HepG2 (cell line): Measurements from ENCODE around the gene CHST4. TPM values are rescaled to one million over a fixed set of nuclear protein-coding genes. Genes with fewer than 3 reads are reported as not detected.

ENCODE experiments used
- ATAC-seq: fragments of 200-7000 bp; cut with Tn5 transposase; 3 replicates; pipeline ENCODE4 v1.9.1; 2020; ENCODE audit warnings: mild to moderate bottlenecking, moderate library complexity
- BruUV-seq: library from RNA; stranded (reverse); fragments of 400-500 nt; replicated peaks from 2 replicates; lab custom pipeline; 2021; lab: Mats Ljungman, UMichigan
- CTCF ChIA-PET: fragments of 300-600 bp; formaldehyde crosslinking; extraction: SDS; loops from one replicate; lab custom pipeline; 2021; ENCODE audit warnings: low total read pairs, inconsistent platforms, low intra/inter-chr PET ratio; lab: Yijun Ruan, JAX
- POLR2A ChIA-PET: fragments of 350-600 bp; sonication (Branson Sonifier 250); formaldehyde crosslinking; loops from one replicate; lab custom pipeline; 2020; ENCODE audit warnings: antibody characterized with exemption, inconsistent platforms; lab: Yijun Ruan, JAX
- DNase-seq: peaks from one replicate; pipeline ENCODE4 v3.0.0-alpha.2; 2015; ENCODE audit warnings: low spot score
- FAIRE-seq: peaks from 3 replicates; lab custom pipeline; 2011; peaks lifted over from hg19 to GRCh38; lab: Jason Lieb, UNC
- H2AFZ ChIP-seq: one replicate; pipeline ENCODE4 v1.6.1; 2011; ENCODE audit warnings: low read length, inconsistent platforms
- H3K27ac ChIP-seq: fragments of 300-600 bp; 3 replicates; pipeline ENCODE4 v1.8.0; 2011; ENCODE audit warnings: mixed run types, mild to moderate bottlenecking, mixed read lengths, low read length, inconsistent platforms; ENCODE audit not compliant: insufficient read depth; ENCODE audit errors: extremely low read length
- H3K27me3 ChIP-seq, 2 experiments: fragments of 200-600 bp in 1 of 2; 2 replicates in 1 of 2; 3 replicates in 1 of 2; pipeline versions ENCODE4 v1.6.0 to v1.8.0; 2011; ENCODE audit warnings: low read length in 2 of 2, mild to moderate bottlenecking in 2 of 2, moderate library complexity in 2 of 2, inconsistent platforms in 1 of 2; ENCODE audit not compliant: insufficient read depth in 2 of 2, control insufficient read depth in 1 of 2
- H3K36me3 ChIP-seq, 2 experiments: fragments of 200-600 bp in 1 of 2; replicated peaks in 1 of 2; 2 replicates in 1 of 2; 3 replicates in 1 of 2; pipeline versions ENCODE4 v1.5.1 to v1.8.0; 2011; ENCODE audit warnings: low read length in 2 of 2, inconsistent platforms in 1 of 2; ENCODE audit not compliant: insufficient read depth in 2 of 2, control insufficient read depth in 1 of 2
- H3K4me1 ChIP-seq: 2 replicates; pipeline ENCODE4 v1.5.1; 2012; ENCODE audit warnings: low read length, inconsistent platforms; ENCODE audit not compliant: insufficient read depth
- H3K4me2 ChIP-seq: 2 replicates; pipeline ENCODE4 v1.6.0; 2011; ENCODE audit warnings: low read depth, low read length, inconsistent platforms
- H3K4me3 ChIP-seq, 3 experiments: fragments of 200-600 bp in 1 of 3; sonication (generic), shearing (Covaris generic) in 1 of 3; replicated peaks in 1 of 3; 2 replicates each; pipeline ENCODE4 v1.5.1; 2011 to 2016; ENCODE audit warnings: low read length in 3 of 3, inconsistent platforms in 2 of 3, low read depth in 2 of 3, mild to moderate bottlenecking in 2 of 3, control low read depth in 1 of 3, mixed read lengths in 1 of 3; ENCODE audit not compliant: insufficient read depth in 1 of 3
- H3K79me2 ChIP-seq: one replicate; pipeline ENCODE4 v1.6.1; 2011; ENCODE audit warnings: low read length, inconsistent platforms; ENCODE audit not compliant: insufficient read depth
- H3K9ac ChIP-seq: 2 replicates; pipeline ENCODE4 v1.6.0; 2011; ENCODE audit warnings: mild to moderate bottlenecking, low read depth, low read length, inconsistent platforms; ENCODE audit not compliant: insufficient read depth
- H3K9me3 ChIP-seq: 2 replicates; pipeline ENCODE4 v1.5.1; 2012; ENCODE audit warnings: mild to moderate bottlenecking, low read length
- H4K20me1 ChIP-seq: 2 replicates; pipeline ENCODE4 v1.6.0; 2011; ENCODE audit warnings: inconsistent platforms, mild to moderate bottlenecking, low read length, moderate library complexity; ENCODE audit not compliant: insufficient read depth
- AHR ChIP-seq: IDR thresholded peaks from 2 replicates; pipeline ENCODE4 v1.6.1; 2018; ENCODE audit warnings: missing genetic modification reagents, missing compliant biosample characterization
- FOXO1 ChIP-seq: sonication (generic); formaldehyde crosslinking; IDR thresholded peaks from 2 replicates; pipeline ENCODE4 v1.4.0; 2020; ENCODE audit warnings: missing genetic modification reagents
- HOXD1 ChIP-seq: sonication (generic); formaldehyde crosslinking; IDR thresholded peaks from 2 replicates; pipeline ENCODE4 v1.5.0; 2020; ENCODE audit warnings: missing genetic modification reagents
- KDM4B ChIP-seq: sonication (generic); formaldehyde crosslinking; IDR thresholded peaks from 2 replicates; pipeline ENCODE4 v1.4.0; 2020; ENCODE audit warnings: missing genetic modification reagents
- KDM5A ChIP-seq: fragments of 200-600 bp; sonication (generic); IDR thresholded peaks from 2 replicates; pipeline ENCODE4 v1.7.0; 2018; ENCODE audit warnings: antibody characterized with exemption, mild to moderate bottlenecking, low read length, borderline replicate concordance
- MTF2 ChIP-seq: sonication (generic); formaldehyde crosslinking; IDR thresholded peaks from 2 replicates; pipeline ENCODE4 v1.5.0; 2020; ENCODE audit warnings: missing genetic modification reagents, borderline replicate concordance
- NCOA1 ChIP-seq: sonication (generic); formaldehyde crosslinking; IDR thresholded peaks from 2 replicates; pipeline ENCODE4 v1.9.0; 2021; ENCODE audit warnings: missing genetic modification reagents
- SETDB1 ChIP-seq: sonication (generic); formaldehyde crosslinking; IDR thresholded peaks from 2 replicates; pipeline ENCODE4 v1.5.1; 2020; ENCODE audit warnings: missing genetic modification reagents, mild to moderate bottlenecking, borderline replicate concordance
- TFAP4 ChIP-seq: sonication (generic); IDR thresholded peaks from 2 replicates; pipeline ENCODE4 v1.6.1; 2016; ENCODE audit warnings: low read depth, borderline replicate concordance
- ZBTB37 ChIP-seq: sonication (generic); formaldehyde crosslinking; IDR thresholded peaks from 2 replicates; pipeline ENCODE4 v1.4.0; 2020; ENCODE audit warnings: mild to moderate bottlenecking, missing genetic modification reagents
- ZC3H4 ChIP-seq: sonication (generic); formaldehyde crosslinking; IDR thresholded peaks from 2 replicates; pipeline ENCODE4 v1.4.0; 2020; ENCODE audit warnings: missing genetic modification reagents, borderline replicate concordance
- ZNF235 ChIP-seq: sonication (generic); formaldehyde crosslinking; IDR thresholded peaks from 2 replicates; pipeline ENCODE4 v1.8.1; 2023; ENCODE audit warnings: mild to moderate bottlenecking, missing genetic modification reagents, borderline replicate concordance
- ZNF263 ChIP-seq: sonication (generic); formaldehyde crosslinking; IDR thresholded peaks from 2 replicates; pipeline ENCODE4 v1.4.0; 2020; ENCODE audit warnings: missing genetic modification reagents
- ZNF33A ChIP-seq: sonication (generic); formaldehyde crosslinking; IDR thresholded peaks from 2 replicates; pipeline ENCODE4 v1.5.1; 2020; ENCODE audit warnings: missing genetic modification reagents, mild to moderate bottlenecking, moderate library complexity, borderline replicate concordance
- ZNF484 ChIP-seq: sonication (generic); formaldehyde crosslinking; IDR thresholded peaks from 2 replicates; pipeline ENCODE4 v1.5.1; 2020; ENCODE audit warnings: mild to moderate bottlenecking, low read depth, missing genetic modification reagents, borderline replicate concordance
- ZNF546 ChIP-seq: sonication (generic); formaldehyde crosslinking; conservative IDR thresholded peaks from 2 replicates; pipeline ENCODE4 v1.8.1; 2023; ENCODE audit warnings: mild to moderate bottlenecking, missing genetic modification reagents
- WGBS: methylation state at CpG from one replicate; pipeline ENCODE4 v1.1.6; 2017; ENCODE audit warnings: low lambda C conversion rate; 5-methylcytosine and 5-hydroxymethylcytosine counted together
- in situ Hi-C: cut with HindIII; loops from 2 replicates; pipeline ENCODE4 v1.10.0; 2017; ENCODE audit warnings: low pct_unique_long_range_greater_than_20kb; ENCODE audit not compliant: extremely low pct_ligation_motif_present
- intact Hi-C: fragments of 100-400 bp; cut with micrococcal nuclease; formaldehyde crosslinking; loops from one replicate; pipeline ENCODE4 v1.10.0; 2022; ENCODE audit not compliant: unreplicated experiment
- polyA plus RNA-seq, 8 experiments: library from polyadenylated mRNA; depleted of rRNA in 3 of 8; stranded (reverse) in 7 of 8; unstranded in 1 of 8; fragments of >200 nt; fragmentation: Illumina TruSeq in 4 of 8; extraction: Trizol in 4 of 8; gene quantifications; 2 replicates each; pipeline versions ENCODE4 v1.2.1 to v1.2.3, GENCODE V29; 2011 to 2016; ENCODE audit warnings: low read depth in 4 of 8, missing spikeins in 1 of 8, mixed read lengths in 1 of 8; ENCODE audit not compliant: insufficient read depth in 1 of 8
- total RNA-seq, 5 experiments: library from RNA; depleted of rRNA; stranded (reverse); fragments of >200 nt; fragmentation: Illumina TruSeq; extraction: Trizol; gene quantifications; 2 replicates each; pipeline ENCODE4 v1.2.3, GENCODE V29; 2016; ENCODE audit warnings: low read depth in 1 of 5
- TF ChIP-seq, protein P1 (sequence below): sonication (generic); formaldehyde crosslinking; IDR thresholded peaks from 2 replicates; pipeline ENCODE4 v1.4.0; 2020; ENCODE audit warnings: mild to moderate bottlenecking, missing genetic modification reagents
- TF ChIP-seq, protein P2 (sequence below): sonication (generic); formaldehyde crosslinking; IDR thresholded peaks from 2 replicates; pipeline ENCODE4 v1.4.0; 2020; ENCODE audit warnings: missing genetic modification reagents

The CHST4 gene
- total and polyA plus RNA-seq, 2 of the 13 experiments (the other 11 are each of a cell fraction or from before 2014, with no cell fraction given): not detected

- FAIRE-seq (no peak), DNase-seq (no peak), ATAC-seq (no peak)
- ChIA-PET CTCF (no interaction called here), POLR2A (interaction anchor here (0.8 to 6.8 kb wide), 8 partner anchors 8 to 123 kb away, joined by 3 to 93 read pairs (median 16); partner anchors contain the start of genes TAT and ZNF23)
- Histone ChIP-seq H3K27me3 (no peaks in the 10 kb centered on the region), H3K4me3 (peak overlapping the region in 2 of 3 experiments; percentile 25 to 35; a peak in 5 of 6 replicates), H3K79me2 (no peaks in the 10 kb centered on the region), H3K4me2 (peak overlapping the region; percentile 59), H2AFZ (no peak overlapping the region), H4K20me1 (no peaks in the 10 kb centered on the region), H3K36me3 (no peaks in the 10 kb centered on the region), H3K27ac (peak overlapping the region; percentile 90), H3K4me1 (peaks cover 78% of the 10 kb centered on the region), H3K9me3 (no peaks in the 10 kb centered on the region), H3K9ac (peak overlapping the region; percentile 59)
- BruUV-seq: no TSS peak
- in situ Hi-C loops (no loop called here), intact Hi-C loops (loop anchor here (1.0 kb wide), 2 partner anchors 9 to 11 kb away; no protein-coding TSS in a partner anchor)
- 57% methylated on average over 3 of the region's 3 CpGs for WGBS
- TF ChIP-seq AHR (no peak), KDM4B (no peak), NCOA1 (CRISPR knock-in tag) (no peak), SETDB1 (no peak), ZNF546 (CRISPR knock-in tag) (no peak), ZNF484 (CRISPR knock-in tag) (no peak), KDM5A (no peak), ZC3H4 (CRISPR knock-in tag) (no peak), MTF2 (CRISPR knock-in tag) (no peak), ZNF33A (CRISPR knock-in tag) (no peak), ZNF235 (CRISPR knock-in tag) (no peak), ZNF263 (CRISPR knock-in tag) (no peak), FOXO1 (CRISPR knock-in tag) (no peak), TFAP4 (no peak), HOXD1 (CRISPR knock-in tag) (no peak), ZBTB37 (CRISPR knock-in tag) (no peak)
- TF ChIP-seq, protein P1, sequence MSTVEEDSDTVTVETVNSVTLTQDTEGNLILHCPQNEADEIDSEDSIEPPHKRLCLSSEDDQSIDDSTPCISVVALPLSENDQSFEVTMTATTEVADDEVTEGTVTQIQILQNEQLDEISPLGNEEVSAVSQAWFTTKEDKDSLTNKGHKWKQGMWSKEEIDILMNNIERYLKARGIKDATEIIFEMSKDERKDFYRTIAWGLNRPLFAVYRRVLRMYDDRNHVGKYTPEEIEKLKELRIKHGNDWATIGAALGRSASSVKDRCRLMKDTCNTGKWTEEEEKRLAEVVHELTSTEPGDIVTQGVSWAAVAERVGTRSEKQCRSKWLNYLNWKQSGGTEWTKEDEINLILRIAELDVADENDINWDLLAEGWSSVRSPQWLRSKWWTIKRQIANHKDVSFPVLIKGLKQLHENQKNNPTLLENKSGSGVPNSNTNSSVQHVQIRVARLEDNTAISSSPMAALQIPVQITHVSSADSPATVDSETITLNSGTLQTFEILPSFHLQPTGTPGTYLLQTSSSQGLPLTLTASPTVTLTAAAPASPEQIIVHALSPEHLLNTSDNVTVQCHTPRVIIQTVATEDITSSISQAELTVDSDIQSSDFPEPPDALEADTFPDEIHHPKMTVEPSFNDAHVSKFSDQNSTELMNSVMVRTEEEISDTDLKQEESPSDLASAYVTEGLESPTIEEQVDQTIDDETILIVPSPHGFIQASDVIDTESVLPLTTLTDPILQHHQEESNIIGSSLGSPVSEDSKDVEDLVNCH (CRISPR knock-in tag): no peak
- TF ChIP-seq, protein P2, sequence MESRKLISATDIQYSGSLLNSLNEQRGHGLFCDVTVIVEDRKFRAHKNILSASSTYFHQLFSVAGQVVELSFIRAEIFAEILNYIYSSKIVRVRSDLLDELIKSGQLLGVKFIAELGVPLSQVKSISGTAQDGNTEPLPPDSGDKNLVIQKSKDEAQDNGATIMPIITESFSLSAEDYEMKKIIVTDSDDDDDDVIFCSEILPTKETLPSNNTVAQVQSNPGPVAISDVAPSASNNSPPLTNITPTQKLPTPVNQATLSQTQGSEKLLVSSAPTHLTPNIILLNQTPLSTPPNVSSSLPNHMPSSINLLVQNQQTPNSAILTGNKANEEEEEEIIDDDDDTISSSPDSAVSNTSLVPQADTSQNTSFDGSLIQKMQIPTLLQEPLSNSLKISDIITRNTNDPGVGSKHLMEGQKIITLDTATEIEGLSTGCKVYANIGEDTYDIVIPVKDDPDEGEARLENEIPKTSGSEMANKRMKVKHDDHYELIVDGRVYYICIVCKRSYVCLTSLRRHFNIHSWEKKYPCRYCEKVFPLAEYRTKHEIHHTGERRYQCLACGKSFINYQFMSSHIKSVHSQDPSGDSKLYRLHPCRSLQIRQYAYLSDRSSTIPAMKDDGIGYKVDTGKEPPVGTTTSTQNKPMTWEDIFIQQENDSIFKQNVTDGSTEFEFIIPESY (CRISPR knock-in tag): 0 out of 2 replicates have a peak, but pooled peaks have one; percentile 21
Observed at GRCh38 chr16:71584543-71585317, 58.5 kb downstream of the CHST4 start.
